T1000 (cell line): Measurements from ENCODE around the gene EGFL7.

ENCODE experiments used
- DNase-seq: peaks from one replicate; lab custom pipeline; 2025; ENCODE audit warnings: mixed read lengths; lab: John Stamatoyannopoulos, UW

EGFL7 gene

DNA sequence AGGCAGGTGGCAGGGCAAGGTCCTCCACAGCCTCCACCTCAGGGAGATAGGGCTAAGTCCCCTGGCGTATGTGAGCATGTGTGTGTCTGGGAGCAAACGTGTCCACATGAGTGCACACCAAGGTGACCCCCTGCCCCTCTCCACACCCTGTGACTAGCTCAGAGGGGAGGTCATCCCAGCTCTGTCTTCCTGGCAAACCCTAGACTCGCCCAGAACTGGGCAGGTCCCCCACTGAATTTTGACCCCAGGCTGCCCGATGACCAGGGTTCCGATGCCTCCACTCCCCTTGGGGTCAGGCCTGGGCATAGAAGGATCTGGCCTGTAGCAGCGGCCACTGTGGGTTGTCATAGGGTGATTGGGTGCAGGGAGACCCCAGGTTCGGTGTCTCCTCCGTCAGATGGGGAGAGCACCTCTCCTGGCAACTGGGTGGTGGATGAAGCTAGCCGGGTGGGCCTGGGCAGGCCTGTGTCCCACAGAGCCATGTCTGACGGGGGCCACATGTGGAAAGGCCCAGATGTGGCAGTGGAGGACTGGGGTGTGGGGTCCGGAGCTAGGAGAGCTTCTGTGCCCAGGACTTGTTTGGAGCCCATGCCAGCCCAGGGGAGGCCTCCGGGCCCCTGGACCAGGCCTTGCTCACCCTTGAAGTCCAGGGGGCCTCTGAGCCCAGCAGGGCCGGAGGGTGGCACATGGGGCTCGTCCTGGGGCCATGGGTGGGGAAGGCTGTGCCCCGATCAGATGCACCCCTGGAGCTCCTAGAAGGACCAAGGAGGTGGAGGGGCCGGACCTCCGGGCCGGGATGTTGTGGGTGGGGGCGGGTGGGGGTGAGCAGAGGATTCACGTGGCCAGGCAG lies 55.9 kb downstream of the EGFL7 start:
- no peak for DNase-seq

- no peak for DNase-seq
Observed at GRCh38 chr9:136719195-136719880, 56.6 kb downstream of the EGFL7 start.

- DNase-seq: no peak
Observed at GRCh38 chr9:136720251-136720897, 57.7 kb downstream of the EGFL7 start.

- DNase-seq: no peak
Observed at GRCh38 chr9:136720898-136721338, 58.2 kb downstream of the EGFL7 start.

DNA sequence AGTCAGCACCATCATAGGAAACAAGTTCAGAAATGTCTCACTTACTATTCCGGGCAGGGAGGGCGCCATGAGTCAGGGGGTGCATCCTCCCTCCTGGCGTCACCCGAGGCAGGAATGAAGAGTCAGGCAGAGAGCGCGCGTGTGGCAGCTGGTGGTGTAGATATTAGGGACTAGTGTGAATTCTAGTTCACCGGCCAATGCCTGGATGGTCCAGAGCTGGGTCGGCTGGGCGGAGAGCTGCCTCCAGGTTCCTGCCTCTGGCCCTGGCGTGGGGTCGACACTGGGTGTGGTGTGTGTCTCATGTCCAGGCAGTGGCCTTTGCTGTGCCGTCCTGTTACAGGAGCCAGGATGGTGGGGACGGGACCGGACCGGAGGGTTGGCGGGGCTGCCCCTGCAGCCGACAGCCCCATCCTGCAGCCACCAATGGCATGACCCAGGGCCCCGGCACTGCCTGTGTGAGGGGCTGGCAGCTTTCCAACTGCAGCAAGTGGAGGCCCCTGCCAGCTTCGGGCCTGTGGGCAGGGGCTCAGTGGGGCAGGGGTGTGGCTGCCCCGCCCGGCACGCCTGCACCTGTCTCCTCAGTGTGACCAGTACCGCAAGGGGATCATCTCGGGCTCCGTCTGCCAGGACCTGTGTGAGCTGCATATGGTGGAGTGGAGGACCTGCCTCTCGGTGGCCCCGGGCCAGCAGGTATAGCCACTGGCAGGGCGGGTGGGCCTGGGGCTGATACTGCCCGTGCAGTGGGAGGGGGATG lies 58.8 kb downstream of the EGFL7 start:
- DNase-seq: no peak
